ENCODE results near the gene GINS3.
"Not testable (repeated sequence)": the region's sequence is repeated elsewhere in the genome, so short reads cannot be mapped to it uniquely, and the experiment has no call there.

Gene GINS3

DNA sequence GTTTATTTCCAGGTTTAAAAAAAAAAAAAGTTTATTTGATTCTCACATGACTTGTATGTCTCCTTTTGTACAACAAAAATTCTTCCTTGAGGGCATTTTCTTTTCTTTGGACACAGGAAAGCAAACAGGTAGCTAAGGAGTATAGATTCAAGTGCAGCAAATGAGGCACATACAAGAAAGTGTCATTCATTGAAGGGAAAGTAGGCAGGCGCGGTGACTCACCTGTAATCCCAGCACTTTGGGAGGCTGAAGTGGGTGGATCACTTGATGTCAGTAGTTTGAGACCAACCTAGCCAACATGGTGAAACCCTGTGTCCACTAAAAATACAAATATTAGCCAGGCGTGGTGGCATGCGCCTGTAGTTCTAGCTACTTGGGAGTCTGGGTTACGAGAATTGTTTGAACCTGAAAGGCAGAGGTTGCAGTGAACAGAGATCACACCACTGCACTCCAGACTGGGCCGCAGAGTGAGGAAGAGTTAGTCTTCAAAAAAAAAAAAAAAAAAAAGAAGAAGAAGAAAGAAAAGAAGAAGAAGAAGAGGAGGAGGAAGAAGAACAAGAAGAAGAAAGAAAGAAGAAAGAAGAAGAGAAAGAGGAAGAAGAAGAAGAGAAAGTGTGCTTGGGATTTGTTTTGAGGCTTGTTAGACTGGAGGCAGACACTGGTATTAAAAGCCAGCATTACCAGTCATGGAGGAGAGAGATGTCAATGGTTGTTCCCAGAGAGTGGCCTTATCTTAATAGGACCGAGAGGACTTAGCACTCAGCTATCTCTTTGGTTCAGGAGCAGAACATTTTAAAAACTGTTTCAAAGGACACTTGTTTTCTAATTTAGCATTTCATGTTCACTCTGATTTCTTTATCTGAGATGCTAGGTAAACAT, 19.7 kb downstream of the GINS3 start:
- TF ChIP-seq, protein P1, sequence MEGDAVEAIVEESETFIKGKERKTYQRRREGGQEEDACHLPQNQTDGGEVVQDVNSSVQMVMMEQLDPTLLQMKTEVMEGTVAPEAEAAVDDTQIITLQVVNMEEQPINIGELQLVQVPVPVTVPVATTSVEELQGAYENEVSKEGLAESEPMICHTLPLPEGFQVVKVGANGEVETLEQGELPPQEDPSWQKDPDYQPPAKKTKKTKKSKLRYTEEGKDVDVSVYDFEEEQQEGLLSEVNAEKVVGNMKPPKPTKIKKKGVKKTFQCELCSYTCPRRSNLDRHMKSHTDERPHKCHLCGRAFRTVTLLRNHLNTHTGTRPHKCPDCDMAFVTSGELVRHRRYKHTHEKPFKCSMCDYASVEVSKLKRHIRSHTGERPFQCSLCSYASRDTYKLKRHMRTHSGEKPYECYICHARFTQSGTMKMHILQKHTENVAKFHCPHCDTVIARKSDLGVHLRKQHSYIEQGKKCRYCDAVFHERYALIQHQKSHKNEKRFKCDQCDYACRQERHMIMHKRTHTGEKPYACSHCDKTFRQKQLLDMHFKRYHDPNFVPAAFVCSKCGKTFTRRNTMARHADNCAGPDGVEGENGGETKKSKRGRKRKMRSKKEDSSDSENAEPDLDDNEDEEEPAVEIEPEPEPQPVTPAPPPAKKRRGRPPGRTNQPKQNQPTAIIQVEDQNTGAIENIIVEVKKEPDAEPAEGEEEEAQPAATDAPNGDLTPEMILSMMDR (IDR thresholded peaks at IDR 0.05; ENCODE audit: low read depth, low read length): no peak

DNA sequence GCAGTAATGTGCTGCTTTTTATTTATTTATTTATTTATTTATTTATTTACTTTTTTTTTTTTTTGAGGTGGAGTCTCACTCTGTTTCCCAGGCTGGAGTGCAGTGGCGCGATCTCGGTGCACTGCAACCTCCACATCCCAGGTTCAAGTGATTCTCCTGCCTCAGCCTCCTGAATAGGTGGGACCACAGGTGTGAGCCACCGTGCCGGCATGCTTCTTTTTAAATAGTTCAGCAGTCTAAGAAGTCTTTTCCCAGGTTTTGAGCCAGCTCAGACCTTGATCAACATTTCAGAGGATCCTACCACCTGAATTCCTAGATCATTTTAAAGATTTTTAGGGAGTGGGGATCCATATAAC, 20.3 kb downstream of the GINS3 start:
- H3K4me3 ChIP-seq (ENCODE audit: low read depth, low read length): not testable (repeated sequence)

More for the DNA sequence above, 19.7 kb downstream of the GINS3 start:
- no peak overlapping the region for H3K4me3 ChIP-seq (ENCODE audit: low read depth, low read length)

DNA sequence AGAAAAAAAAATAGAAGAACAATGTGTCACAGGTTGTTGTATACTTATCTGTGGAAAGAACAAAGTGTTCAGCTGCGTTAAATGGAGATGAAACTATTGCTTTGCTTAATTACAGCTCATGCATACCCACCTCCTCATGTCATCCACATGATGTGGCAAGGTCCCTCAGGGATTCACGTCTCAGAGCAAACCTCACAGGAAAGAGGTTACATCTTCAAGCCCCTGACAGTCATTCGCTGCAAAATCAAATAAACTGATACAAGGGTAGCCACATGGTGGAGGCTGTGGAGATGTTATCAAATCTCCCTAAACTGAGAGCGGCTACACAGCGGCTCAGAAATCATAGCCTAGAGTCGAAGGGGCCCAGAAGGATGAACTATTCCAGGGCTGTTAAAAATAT, 21.1 kb downstream of the GINS3 start:
- H3K4me3 ChIP-seq (ENCODE audit: low read depth, low read length): no peak overlapping the region
- TF ChIP-seq, protein P1 (IDR thresholded peaks at IDR 0.05; ENCODE audit: low read depth, low read length): no peak

DNA sequence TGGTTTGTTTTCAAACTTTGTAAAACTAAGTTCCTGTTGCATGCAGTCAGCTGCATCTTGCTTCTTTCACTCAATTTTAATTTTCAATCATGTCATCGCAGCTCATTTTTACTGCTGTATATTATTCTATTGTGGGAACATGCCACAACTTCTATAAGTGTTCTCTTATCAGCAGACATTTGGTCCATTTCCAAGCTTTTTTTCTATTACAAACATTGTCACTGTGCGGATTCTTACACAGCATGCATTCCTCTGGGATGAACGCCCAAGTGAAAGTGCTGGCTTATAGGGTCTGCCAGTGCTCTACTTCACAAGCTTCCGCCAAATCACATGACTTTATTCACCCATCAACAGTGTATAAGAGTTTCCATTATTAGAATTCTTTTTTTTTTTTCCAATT, 22.7 kb downstream of the GINS3 start:
- TF ChIP-seq, protein P1 (IDR thresholded peaks at IDR 0.05; ENCODE audit: low read depth, low read length): no peak
- no peak overlapping the region for H3K4me3 ChIP-seq (ENCODE audit: low read depth, low read length)

DNA sequence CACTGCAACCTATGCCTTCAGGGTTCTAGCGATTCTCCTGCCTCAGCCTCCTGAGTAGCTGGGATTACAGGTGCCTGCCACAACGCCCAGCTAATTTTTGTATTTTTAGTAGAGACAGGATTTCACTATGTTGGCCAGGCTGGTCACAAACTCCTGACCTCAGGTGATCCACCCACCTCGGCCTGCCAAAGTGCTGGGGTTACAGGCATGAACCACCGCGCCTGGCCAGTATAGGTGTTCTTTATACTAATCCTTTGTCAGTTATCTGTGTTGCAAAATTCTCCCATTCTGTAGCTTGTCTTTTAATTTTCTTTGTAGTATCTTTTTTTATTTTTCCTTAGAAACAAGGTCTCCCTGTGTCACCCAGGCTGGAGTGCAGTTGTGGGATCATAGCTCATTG, 23.7 kb downstream of the GINS3 start:
- not testable (repeated sequence) for H3K4me3 ChIP-seq (ENCODE audit: low read depth, low read length)

DNA sequence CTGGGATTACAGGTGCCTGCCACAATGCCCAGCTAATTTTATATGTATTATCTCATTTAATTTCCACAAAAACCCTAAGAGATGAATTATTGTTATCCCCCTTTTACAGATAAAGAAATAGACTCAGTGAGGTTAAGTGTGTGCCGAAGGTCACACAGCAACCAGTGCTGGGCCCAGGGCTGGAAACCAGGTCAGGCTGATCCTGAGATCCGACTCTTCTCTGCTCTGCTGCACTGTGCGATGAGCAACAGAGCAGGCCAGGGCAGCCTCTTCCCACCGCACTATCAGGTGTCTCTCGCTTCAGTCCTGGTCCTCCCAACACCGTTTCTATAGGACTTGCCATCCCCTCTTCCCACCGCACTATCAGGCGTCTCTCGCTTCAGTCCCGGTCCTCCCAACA, 24.8 kb downstream of the GINS3 start:
- H3K4me3 ChIP-seq (ENCODE audit: low read depth, low read length): no peak overlapping the region
- TF ChIP-seq, protein P1 (IDR thresholded peaks at IDR 0.05; ENCODE audit: low read depth, low read length): no peak

DNA sequence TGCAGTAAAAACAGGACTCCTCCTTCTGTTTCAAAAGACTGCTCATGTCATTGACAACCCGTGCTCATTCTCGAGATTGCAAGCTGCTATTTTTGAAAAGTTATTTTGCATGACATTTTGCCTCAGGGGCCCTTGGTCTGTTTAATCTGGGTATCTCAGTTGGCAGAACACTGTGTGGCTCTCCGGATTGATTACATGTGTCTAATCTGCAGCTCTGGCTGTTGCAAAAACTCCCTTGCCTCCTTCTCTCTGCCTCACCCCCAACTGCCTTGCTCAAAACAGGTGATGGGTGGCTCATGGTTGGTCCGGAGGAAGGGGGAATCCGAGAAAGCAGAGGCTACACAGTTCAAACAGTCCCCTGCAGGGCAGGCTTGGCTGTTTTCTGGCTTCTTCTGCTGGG, 25.3 kb downstream of the GINS3 start:
- no peak overlapping the region for H3K4me3 ChIP-seq (ENCODE audit: low read depth, low read length)
- TF ChIP-seq, protein P1 (IDR thresholded peaks at IDR 0.05; ENCODE audit: low read depth, low read length): no peak

DNA sequence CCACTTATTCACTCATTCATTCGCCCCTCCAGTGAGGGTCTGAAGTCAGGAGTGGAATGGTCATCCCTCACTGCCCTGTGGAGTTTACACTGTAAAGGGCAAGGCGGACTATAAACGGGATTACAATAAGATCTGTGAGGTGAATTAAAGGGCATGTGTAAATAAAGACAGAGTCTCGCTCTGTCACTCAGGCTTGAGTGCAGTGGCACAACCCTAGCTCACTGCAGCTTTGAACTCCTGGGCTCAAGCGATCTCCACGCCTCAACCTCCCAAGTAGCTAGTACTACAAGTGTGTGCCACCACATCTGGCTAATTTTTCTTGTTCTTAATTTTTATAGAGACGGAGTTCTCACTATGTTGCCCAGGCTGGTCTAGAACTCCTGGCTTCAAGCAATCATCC, 25.8 kb downstream of the GINS3 start:
- TF ChIP-seq, protein P1 (IDR thresholded peaks at IDR 0.05; ENCODE audit: low read depth, low read length): no peak
- H3K4me3 ChIP-seq (ENCODE audit: low read depth, low read length): no peak overlapping the region

Measured in WI38 (cell line).